NK-92 (cell line): ENCODE measurements around the gene RPH3AL.
"Not testable (repeated sequence)": the region's sequence is repeated elsewhere in the genome, so short reads cannot be mapped to it uniquely, and the experiment has no call there.

Source experiments
- DNase-seq: peaks from one replicate; lab custom pipeline; 2025; ENCODE audit not compliant: unreplicated experiment; lab: John Stamatoyannopoulos, UW

Gene RPH3AL

DNA sequence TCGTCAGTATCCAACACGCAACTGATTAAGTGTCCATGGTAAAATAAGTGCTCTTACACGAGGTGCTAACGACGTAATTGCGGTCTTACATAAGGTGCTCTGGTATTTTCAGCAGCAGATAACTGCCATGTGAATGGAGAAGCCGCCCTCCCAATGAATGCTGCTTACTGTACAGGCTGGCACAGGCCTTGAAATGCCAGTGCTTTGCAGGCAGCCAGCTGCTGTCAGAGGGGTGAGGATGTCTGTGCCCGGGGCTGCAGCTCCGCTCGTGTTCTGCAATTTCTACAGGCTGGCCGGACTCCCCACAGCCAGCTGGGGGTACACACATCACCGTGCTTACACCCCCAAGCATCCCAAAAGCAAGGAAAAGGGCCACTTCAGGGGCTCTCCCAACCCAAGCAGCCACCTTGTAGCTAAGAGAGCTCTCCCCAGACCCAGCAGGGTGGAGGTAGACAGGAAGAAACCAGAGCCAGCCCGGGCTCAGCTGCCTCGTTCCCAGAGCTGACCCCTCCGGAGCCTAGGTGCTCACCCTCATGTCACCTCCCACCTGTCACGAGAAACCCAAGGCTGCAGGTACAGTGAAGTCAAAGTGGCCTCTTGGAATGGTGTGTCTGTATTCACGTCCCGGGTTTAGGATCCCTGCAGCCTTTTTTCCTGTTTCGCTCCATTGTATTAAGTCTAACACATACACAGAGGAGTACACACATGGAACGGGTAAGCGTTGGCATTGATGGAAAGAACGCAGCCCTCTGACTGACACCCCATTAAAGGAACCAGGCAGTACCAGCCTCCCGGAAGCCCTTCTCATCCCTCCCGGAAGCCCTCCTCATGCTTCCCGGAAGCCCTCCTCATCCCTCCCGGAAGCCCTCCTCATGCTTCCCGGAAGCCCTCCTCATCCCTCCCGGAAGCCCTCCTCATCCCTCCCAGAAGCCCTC lies 27.2 kb upstream of the RPH3AL start:
- no peak for DNase-seq

DNA sequence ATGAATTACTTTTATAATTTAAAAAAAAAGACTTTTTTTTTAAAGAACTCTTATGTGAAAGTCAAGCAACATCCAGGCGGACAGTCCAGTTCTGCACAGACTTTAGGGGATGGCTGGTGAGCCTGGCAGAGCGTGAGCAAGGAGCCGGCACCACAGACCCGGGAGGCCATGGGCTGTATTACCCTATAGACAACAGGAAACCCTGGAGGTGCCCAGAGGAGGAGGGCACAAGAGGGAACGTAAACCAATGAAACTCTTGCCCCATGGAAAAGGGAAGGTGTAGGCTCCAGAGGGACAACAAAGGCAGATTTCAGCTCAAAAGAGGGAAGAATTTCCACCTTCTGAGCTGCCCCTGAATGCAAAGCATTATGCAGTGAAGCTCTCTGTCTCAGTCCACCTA lies 25.5 kb upstream of the RPH3AL start:
- no peak for DNase-seq

DNA sequence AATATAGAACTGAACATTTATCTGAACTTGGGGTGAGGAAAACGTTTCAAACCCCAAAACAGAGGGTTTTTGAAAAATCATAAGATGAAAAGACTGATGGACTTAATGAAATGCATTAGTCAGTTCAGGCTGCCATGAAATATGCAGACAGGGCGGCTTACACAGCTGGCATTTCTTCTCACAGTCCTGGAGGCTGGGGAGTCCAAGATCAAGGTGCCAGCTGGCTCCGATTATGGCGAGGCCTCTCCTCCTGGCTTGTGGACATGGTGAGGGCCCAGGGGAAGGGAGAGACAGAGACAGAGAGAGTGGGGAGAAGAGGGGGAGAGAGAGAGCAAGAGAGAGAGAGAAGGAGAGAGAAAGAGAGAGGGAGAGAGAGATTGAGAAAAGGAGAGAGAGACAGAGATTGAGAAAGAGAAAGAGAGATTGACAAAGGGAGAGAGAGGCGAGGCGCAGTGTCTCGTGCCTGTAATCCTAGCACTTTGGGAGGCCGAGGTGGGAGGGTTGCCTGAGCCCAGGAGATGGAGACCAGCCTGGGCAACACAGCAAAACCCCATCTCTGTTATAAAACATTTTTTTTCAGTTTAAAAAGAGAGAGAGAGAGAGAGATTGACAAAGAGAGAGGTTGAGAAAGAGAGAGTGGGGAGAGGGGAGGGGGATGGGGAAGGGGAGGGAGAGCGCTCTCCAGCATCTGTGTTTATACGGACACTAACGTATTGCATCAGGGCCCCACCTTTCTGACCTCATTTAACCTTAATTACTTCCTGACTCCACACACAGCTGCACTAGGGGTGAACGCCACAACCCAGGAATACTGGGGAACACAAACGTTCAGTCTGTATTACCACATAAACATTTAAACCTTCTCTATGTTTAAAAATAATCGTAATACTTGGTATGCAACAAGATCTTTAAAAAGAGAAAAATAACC lies 24.6 kb upstream of the RPH3AL start:
- no peak for DNase-seq

DNA sequence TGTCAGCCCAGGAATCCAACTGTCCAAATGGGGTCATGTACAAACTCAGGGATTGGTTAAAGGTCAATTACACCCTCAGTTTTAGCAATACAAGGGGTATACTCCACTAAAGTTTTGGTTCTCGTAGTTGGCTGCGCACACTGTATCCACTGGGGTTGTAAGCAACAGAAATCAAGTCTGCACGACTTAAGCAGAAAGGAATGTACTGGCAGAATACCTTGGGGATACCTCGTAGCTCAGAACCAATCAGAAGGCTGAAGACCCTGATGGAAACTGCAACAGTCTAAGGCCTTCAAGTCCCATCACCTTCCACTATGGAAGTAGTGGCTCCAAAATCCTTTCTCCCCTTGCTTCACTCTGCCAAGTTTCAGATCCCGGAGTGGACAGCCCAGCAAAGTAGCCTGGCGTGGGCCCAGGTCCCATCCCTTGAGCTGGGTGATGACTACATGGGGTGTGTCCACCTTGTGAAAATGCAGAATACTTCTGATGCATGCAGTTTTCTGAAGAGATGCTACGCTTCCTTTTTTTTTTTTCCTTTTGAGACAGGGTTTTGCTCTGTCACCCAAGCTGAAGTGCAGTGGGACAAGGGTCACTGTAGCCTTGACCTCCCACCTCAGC lies 21.1 kb upstream of the RPH3AL start:
- DNase-seq: no peak

DNA sequence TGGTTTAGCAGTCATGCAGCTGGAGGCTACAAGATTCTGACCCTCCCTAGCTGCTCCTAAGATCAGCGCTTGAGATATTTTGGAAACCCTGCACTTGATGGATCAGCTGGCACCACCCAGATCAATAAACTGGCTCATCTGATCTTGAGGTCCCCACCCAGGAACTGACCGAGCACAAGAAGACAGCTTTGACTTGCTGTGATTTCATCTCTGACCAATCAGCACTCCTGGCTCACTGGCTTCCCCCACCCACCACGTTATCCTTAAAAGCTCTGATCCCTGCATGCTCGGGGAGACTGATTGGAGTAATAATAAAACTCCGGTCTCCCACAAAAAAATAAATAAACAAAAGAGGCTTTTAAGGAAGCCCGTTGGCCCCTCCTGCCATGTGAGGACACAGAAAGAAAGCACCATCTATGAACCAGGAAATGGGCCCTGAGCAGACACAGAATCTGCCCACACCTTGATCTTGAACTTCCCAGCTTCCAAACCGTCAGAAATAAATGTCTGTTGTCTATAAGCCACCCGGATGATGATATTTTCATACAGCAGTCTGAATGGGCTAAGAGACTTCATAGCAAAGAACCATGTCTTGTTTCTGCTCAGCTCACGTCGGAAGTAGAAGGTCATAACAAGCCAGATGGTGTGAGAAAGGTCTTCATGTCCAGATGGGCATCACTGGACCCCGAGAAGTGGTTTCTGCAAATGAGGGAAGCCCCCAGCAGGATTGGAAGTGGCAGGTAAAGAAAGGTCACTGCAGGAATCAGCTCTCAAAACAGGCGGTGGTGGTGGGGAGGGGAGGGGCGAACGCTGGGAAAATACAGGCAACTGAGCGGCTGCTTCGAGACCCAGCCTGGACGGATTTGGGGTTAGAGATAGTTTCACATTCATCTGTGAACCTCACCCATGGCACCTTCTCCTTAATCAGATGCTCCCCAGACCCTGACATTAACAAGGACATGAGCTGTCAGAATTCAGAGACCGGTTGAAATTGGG lies 19.8 kb upstream of the RPH3AL start:
- DNase-seq: no peak

DNA sequence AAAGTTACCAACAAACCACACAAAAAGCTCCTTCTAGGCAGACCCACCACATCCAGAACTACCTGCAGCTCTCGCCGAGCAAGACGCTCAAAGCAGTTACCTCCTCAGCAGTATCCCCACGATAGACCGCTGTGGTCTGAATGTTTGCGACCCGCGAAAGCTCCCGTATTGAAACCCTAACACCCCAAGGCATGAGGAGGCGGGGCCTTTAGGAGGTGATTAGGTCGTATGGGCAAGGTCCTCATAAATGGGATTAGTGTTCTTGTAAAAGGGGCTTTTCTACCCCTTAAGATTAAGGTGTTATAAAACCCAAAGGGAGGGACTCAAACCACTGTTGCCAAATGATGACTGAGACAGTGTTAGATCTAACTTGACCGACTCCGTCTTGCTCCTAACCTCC lies 19.0 kb upstream of the RPH3AL start:
- DNase-seq: no peak

DNA sequence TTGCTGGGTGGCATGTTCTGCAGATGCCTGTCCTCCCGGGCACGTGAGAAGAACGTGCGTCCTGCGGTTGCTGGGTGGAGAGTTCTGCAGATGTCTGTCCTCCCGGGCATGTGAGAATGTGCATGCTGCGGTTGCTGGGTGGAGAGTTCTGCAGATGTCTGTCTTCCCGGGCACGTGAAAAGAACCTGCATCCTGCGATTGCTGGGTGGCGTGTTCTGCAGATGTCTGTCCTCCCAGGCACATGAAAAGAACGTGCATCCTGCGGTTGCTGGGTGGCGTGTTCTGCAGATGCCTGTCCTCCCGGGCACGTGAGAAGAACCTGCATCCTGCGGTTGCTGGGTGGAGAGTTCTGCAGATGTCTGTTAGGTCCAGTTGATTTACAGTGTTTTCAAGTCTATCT lies 15.0 kb upstream of the RPH3AL start:
- not testable (repeated sequence) for DNase-seq

DNA sequence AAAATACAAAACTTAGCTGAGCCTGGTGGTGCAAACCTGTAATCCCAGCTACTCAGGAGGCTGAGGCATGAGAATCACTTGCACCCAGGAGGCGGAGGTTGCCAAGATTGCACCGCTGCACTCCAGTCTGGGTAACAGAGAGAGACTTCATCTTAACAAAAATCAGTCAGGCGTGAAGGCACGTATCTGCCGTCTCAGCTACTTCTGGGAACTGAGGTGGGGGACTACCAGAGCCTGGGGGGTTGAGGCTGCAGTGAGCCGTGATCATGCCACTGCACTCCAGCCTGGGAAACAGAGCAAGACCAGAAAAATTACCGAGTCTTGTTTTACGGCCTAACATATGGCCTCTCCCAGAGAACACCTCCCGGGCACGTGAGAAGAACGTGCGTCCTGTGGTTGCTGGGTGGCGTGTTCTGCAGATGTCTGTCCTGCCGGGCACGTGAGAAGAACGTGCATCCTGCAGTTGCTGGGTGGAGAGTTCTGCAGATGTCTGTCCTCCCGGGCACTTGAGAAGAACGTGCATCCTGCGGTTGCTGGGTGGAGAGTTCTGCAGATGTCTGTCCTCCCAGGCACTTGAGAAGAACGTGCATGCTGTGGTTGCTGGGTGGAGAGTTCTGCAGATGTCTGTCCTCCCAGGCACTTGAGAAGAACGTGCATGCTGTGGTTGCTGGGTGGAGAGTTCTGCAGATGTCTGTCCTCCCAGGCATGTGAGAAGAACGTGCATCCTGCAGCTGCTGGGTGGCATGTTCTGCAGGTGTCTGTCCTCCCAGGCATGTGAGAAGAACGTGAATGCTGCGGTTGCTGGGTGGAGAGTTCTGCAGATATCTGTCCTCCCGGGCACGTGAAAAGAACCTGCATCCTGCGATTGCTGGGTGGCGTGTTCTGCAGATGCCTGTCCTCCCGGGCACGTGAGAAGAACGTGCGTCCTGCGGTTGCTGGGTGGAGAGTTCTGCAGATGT lies 14.3 kb upstream of the RPH3AL start:
- DNase-seq: not testable (repeated sequence)

DNA sequence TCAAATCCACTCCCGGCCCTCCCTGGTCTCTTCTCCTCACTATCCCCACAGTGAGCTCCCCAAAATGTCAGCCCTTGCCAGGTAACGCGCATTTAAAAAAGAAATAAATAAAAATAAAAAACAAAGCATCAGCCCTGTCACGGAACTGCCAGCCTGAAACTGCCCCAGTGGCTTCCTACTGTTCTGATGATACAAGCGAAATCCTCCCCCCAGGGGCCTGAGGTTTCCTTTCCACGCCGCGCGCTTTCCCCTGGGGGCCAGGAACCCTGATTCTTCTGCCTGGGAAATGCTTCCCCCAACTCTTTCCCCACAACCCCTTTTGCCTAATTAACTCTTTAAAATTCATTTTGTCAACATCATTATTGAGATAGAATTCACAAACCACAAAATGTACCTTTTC lies 12.2 kb upstream of the RPH3AL start:
- DNase-seq: no peak

DNA sequence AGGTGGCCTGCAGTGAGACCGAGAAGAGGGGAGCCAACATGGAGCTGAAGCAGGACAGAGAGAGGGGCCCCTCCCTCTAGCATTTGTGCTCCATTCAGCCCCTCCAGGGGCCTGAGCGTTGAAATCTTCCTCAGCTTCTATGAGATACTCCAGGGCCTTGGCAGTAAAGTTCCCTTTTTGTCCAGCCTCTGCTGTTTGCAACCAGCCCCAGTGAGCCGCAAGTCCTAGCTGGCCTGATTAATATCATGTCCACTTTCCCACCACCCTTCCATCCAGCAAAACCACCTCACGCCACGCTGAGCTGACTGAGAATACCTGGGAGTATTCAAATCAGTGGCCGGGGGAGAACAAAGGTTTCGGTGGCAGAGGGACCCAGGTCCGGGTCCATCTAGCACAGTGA lies 11.7 kb upstream of the RPH3AL start:
- DNase-seq: no peak

DNA sequence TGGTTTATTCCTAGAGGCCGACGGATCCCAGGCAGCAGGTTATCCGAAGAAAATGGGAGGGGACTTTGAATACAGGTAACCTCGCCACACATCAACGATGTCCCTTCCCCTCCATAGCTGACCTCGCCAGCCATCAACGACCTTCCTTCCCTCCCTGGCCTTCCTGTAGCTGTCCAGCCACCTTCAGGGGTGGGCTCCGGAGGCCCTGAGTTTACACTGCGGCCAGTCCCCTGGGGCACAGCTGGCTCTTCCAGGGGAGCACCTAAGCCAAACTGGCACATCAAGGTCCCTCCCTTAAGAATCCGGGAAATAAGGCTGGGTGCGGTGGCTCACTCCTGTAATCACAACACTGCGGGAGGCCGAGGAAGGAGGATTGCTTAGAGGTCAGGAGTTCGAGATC lies 10.1 kb upstream of the RPH3AL start:
- no peak for DNase-seq

DNA sequence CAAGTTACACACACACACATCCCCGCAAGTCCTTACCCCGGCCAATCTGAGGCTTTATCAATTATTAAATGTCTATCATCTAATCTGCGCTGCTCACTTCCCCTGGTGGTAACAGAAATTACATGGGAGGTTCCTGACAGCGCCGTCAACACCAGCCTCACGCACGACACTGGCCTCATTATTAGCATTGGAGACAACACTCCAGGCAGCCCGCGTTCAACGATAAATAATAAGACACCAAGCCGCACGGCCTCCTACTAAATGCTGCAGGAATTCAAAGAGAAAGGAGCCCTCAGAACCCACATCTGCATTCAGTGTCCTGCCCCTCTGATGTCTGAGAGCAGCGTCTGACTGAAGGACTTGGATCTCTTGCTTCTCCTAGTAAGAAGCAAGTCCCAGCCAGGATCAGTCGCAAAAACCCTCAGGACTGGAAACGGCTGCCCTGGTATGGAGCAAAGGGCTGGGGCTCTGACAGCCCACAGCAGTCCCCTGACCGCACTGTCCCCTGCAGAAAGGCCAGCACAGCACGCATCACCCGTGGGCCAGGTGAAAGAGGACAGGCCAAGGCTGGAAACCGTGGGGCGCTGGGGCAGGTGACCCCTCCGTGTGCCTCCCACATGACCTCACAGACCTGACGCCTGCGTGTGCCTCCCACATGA lies 7.6 kb upstream of the RPH3AL start:
- DNase-seq: no peak

DNA sequence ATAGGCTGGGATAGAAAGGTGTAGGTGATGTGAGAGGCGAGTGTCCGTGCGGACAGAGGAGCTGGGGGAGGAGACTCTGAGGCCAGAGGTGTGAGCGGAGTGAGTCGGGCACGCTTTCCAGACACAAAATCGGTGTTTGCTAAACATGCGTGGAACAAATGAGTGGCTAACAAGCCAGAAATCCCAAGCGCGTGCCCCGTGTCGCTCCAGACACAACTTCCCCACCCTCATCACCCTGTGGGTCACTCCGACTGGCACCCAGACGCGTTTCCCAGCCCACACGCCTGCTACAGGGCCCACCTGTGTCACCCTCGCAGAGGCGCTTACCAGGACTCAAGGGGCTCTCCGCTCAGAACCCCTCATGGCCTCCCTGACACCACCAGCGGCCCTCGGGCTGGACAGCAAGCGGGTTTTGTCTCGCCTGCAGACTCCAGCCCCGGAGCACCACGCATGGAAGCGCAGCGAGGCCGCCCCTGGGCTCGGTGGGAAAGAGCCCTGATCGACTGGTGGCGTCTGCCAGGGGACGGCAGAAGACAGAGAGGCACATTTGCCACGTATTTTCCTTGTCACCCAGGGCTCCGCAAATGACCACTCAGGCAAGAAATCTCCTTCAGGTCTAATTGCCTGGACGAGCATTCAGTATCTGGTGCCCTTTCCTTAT lies 6.0 kb upstream of the RPH3AL start:
- no peak for DNase-seq

DNA sequence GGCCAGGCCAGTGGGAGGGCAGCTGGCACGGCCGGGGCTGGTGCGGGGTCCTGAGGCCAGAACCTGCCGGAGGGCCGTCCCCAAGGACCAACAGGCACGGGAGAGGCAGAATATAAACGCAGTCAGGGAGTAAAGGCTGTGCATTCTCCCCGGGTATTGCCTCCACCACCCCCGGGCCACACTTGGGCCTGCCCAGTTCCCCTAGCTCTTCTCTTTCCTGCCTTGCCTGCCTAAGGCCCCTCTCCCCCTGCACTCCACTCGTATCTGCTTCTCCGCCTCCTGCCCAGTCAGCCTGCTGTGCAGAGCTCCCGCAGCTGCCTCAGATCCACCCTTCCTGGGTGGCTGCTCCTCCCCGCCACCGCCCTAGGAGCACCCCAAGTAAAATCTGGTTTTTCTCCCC lies 5.0 kb upstream of the RPH3AL start:
- DNase-seq: no peak

DNA sequence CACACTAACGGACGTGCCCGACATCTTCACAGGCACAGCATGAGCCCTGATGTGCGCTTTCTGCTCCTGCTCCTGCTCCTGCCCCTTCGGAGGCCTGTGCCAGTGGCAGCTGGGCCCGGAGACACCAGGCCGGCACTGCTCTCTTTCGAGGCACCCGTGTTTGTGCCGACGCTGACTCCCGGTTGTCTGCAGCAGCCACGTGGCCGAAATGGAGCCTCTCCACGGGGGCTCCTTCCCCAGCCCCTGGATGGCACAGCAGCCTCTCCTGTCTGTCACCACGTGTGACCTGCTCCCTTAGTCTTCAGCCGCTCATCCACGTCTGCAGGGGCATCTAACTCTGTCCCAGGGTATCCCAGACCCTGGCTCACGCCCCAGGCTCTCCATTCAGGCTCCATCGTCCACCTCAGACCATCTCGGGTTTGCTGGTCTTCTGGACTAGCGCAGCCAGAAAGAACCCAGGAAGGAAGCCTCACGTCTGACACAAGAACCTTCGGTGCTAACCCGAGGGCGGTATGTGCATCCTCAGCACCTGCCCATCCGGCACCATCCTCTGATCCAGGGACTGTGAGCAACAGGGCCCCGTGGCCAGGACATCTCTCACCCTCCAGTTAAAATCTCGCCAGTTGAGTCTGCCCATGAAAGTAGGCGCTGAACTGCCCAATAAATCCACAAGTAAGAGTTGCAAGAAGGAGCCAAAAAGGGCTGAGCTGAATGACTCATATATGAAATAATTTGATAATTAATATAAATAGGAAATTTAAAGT lies 4.2 kb upstream of the RPH3AL start:
- DNase-seq: no peak

DNA sequence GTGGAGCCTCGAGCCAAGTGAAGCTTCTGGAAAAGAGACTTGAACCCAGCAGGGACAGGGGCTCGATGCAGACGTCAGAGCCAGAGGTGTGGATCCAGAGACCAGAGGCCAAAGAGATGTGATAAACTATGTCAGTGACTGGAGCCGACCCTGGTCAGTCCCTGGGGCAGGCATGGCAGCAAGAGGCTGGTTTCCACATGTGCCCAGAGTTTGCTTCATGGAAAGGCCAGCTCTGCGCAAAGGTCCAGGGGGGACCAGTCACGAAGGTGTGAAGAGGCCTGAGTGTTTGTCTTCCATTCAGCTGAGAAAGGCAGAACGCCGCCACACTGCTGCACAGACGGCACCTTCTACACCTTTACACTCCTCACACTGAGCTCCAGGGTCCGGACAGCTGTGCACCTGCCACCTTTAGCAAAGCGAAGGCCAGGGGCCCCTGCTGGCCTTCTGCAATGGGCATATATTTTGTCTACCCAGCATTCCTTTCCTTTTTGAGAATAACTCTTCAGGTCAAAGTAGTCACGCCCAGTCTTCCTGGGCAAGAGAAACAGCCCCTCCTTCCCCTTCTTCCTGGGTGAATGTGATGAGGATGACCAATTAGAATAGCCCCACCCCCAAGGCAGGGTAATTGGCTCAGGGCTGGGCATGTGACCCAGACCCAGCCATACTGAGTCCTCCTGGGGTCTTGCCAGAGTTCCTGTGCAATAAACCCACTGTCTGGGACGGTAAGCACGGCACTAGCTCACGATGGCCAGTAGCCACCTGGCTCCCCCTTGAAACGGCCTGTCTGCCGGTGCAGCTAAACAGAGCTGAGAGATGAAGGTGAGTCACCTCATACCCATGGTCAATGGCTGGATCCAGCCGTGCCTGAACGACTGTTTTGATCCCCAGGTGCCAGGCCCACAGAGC lies 2.3 kb upstream of the RPH3AL start:
- no peak for DNase-seq
